NCI-H1417 (cell line): ENCODE results near the gene COX7A1.
"Not testable (repeated sequence)": the region's sequence is repeated elsewhere in the genome, so short reads cannot be mapped to it uniquely, and the experiment has no call there.

Experiments
- DNase-seq, 3 experiments: peaks; one replicate each; lab custom pipeline; 2025; lab: John Stamatoyannopoulos, UW

COX7A1 gene

DNA sequence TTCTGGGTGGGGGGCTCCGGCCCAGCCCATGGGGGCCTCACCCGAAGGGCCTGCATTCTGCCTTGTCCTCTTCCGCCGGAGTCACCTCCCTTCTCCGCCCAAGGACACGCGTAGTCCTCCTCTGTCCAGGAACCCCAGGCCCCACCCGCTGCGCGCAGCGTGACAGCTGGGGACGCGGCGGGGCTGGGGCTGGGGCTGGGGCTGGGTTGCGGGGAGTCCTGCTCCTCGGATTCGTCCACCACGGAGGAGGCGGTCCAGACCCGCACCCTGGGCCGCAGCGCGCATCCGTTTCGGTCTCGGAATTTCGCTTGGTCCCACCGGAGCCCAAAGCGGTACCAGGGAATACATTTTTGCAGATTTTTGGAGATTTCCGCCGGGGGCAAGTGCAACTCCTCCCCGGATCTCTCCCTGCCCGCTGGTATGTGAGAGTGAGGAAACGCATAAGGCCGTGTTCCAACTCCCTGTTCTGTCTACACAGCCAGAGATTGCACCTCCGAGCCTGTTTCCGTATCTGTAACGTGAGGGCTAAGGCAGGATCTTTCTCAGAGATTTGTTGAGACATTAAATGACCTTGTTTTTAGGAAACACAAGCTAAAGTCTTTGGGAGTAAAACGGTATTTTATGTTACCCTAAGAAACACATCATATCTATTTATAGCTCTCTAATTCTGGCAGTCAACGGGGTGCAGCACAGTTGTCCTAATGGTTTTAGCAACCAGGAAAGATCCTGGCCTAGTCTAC, at the start of gene COX7A1:
COX7A1 (minus strand) TSS at position 96 of the 740 bp plus-strand sequence; CDS start at position 56, 40 bp downstream.
- DNase-seq: no peak

- no peak for DNase-seq
Measured at GRCh38 chr19:36201684-36202083, 49.4 kb upstream of the COX7A1 start.

DNA sequence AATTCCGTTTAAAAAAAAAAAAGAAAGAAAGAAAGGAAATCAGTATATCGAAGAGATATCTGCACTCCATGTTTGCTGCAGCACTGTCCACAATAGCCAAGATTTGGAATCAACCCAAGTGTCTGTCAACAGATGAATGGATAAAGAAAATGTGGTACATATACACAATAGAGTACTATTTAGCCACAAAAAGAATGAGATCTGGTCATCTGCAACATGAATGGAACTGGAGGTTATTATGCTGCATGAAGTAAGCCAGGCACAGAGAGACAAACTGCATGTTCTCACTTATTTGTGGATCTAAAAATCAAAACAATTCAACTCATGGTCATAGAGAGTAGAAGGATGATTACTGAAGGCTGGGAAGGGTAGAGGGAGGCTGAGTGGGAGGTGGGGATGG, 45.9 kb upstream of the COX7A1 start:
- no peak for DNase-seq

DNA sequence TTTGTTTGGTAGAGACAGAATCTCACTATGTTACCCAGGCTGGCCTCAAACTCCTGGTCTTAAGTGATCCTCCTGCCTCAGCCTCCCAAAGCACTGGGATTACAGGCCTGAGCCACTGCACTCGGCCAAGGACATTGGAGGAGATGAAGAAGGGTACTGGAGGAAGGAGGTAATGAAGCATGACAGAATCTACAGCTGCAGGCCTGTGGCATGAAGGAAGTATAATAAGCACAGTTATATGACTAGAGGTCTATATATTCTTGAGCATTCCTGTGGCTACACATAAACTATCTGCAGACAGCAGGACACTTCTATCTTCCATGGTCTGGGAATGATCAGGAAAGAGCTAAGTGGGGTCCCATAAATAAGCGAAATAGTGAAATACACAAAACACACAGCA, 44.0 kb upstream of the COX7A1 start:
- DNase-seq: no peak

DNA sequence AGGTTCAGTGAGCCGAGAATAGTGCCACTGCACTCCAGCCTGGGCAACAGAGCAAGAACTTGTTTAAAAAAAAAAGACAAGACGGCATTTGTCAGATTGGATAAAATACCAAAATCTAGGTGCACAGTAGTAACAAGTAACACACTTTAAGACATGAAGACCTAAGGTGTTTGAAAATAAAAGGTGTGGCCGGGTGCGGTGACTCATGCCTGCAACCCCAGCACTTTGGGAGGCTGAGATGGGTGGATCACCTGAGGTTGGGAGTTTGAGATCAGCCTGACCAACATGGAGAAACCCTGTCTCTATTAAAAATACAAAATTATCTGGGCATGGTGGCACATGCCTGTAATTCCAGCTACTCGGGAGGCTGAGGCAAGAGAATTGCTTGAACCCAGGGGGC, 34.5 kb upstream of the COX7A1 start:
- not testable (repeated sequence) for DNase-seq

GRCh38 chr19:36183245-36183628, 31.0 kb upstream of the COX7A1 start:
- no peak for DNase-seq

- no peak for DNase-seq
Measured at GRCh38 chr19:36182612-36183244, 30.5 kb upstream of the COX7A1 start.

DNA sequence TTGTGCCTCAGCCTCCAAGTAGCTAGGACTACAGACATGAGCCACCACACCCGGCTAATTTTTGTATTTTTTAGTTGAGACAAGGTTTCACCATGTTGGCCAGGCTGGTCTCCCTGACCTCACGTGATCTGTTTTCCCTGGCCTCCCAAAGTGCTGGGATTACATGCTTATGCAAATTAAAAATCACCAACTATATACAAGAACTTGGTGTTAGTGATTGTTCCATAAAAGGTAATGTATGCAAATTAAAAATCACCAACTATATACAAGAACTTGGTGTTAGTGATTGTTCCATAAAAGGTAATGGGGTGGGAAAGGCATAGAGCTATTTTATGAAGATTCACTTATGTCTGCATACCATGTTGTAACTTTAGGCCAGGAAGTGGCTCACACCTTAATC, 26.8 kb upstream of the COX7A1 start:
- not testable (repeated sequence) for DNase-seq

DNA sequence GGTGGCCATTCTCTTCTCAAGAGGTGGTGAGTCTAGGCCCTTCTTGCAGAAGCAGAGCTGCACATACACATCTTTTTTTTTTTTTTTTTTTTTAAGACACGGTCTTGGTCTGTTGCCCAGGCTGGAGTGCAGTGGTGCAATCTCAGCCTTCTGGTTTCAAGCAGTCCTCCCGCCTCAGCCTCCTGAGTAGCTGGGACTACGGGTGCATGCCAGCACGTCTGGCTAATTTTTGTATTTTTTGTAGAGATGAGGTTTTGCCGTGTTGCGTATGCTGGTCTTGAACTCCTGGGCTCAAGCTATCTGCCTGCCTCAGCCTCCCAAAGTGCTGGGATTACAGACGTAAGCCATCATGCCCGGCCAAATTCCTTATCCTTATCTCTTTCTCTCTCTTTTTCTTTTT, 21.6 kb upstream of the COX7A1 start:
- not testable (repeated sequence) for DNase-seq

GRCh38 chr19:36172852-36173251, 20.6 kb upstream of the COX7A1 start:
- DNase-seq: no peak

DNA sequence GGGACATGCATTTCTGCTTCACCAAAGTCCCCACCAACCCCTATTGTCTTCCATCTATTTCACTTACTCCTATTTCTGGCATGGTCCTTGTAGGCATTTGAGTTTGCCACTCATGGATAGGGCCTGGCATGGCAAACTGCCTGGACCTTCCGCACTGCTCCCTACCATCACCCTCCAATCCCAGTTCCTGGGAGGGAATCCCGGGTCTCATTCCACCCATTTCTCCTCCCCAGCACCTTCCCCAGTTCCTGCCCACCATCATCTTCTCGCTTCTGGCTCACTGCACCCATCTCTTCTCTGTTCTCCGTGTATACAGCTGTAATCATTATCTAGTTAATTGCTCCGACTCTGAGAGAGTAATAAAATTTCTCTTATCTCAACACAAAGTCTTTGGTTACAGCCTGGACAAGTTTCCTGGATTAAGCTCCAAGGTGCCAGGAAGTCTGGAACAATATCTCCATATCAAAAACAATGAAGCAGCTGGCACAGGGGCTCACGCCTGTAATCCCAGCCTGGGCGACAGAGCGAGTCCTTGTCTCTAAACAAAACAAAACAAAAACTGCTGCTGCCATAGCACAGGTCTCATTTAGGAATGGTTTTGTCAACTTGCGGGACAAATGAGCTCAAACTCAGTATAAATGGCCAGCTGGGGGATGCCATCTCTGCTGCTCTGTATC, 17.0 kb upstream of the COX7A1 start:
- peak in 2 of 3 experiments; percentile 52 to 68 for DNase-seq

DNA sequence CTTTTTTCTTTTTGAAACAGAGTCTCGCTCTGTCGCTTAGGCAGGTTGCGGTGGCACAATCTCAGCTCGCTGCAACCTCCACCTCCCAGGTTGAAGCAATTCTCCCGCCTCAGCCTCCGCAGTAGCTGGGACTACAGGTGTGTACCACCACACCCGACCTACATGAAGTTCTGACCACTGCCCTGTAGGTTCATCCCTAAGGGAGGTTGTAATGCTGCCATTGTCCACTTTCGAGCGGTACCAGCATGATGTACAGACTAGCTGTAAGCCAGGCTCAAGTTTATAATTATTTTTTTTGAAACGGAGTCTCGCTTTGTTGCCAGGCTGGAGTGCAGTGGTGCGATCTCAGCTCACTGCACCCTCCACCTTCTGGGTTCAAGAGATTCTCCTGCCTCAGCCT, 11.6 kb upstream of the COX7A1 start:
- no peak for DNase-seq

DNA sequence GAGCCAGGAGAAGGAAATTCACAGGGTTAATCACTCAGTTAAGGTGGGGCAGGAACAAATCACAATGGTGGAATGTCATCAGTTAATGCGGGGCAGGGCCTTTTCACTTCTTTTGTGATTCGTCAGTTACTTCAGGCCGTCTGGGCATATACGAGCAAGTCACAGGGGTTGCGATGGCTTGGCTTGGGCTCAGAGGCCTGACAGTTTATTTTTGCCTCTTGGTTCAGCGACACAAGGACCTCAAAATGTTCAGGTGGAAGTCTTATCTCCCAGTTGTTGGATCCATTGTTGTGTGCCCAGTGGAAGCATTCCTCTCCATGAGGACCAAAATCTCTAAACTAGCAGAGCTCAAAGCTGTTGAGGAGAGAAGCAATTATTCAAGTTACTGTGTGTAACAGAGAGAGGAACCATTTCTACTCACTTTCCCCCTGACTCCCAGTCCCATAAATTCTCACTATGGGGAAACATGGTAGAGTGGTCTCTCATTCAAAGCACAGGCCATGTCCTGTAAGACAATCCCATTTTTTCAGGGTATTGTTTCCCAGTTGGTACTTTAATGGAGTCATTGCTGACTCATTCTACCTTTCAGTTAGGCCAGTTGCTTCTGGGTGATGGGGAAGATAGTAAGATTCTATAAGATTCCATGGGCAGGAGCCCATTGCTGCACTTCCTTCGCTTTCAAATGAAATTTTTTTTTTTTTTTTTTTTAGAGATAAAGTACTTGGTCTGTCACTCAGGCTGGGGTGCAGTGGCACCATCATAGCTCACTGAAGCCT, 8.8 kb upstream of the COX7A1 start:
- no peak for DNase-seq

GRCh38 chr19:36153126-36153525, 879 bp upstream of the COX7A1 start:
- DNase-seq: no peak

- DNase-seq: no peak
Measured at GRCh38 chr19:36152019-36152351, 262 bp downstream of the COX7A1 start.

- DNase-seq: no peak
Measured at GRCh38 chr19:36151144-36152018, 866 bp downstream of the COX7A1 start.

GRCh38 chr19:36150586-36150985, 1.7 kb downstream of the COX7A1 start:
- DNase-seq: no peak

DNA sequence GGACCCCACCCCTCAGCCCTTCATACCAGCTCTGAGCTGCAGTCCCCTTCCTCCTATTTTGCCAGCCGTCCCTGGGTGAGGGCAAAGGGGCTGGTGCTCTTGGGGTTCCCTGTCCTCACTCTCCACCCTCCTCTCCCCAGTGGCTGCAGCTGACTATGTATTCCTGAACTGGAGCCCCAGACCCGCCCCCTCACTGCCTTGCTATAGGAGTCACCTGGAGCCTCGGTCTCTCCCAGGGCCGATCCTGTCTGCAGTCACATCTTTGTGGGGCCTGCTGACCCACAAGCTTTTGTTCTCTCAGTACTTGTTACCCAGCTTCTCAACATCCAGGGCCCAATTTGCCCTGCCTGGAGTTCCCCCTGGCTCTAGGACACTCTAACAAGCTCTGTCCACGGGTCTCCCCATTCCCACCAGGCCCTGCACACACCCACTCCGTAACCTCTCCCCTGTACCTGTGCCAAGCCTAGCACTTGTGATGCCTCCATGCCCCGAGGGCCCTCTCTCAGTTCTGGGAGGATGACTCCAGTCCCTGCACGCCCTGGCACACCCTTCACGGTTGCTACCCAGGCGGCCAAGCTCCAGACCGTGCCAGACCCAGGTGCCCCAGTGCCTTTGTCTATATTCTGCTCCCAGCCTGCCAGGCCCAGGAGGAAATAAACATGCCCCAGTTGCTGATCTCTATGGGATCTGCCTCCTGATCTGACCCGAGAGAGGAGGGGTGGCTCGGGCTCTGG, 2.4 kb downstream of the COX7A1 start:
- peak in 1 of 3 experiments; percentile 3 for DNase-seq

GRCh38 chr19:36144624-36145023, 7.6 kb downstream of the COX7A1 start:
- DNase-seq: no peak

DNA sequence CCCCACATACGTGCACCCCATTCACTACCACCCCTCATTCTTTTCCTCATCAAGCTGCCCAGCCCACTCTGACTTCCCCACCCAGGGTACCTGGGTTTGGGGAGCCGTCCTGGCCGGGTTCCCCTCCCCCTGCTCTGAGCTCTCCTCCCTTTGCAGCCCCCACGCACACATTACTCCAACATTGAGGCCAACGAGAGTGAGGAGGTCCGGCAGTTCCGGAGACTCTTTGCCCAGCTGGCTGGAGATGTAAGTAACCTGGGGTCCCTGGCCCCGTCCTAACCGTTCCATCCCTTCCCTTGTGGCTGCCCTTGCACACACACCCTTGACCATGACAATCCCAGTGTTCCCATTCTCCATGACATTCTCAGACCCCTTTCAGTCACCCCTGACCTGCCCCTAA, 9.8 kb downstream of the COX7A1 start:
- DNase-seq: no peak

GRCh38 chr19:36142046-36142445, 10.2 kb downstream of the COX7A1 start:
- DNase-seq: no peak
